ENCODE measurements around the gene LRRC3. TPM values are rescaled to one million over a fixed set of nuclear protein-coding genes. Genes with fewer than 3 reads are reported as not detected.

The LRRC3 gene
- total RNA-seq, 2 donors from 2014 or later, result 6.5 to 8.3 TPM

Other genes starting within 250 kb of the LRRC3 start
- 1 to 10 TPM; 2.3 to 4.1 TPM for gene ICOSLG, start 214.6 kb upstream of the LRRC3 start, total RNA-seq
- not detected for gene DNMT3L, start 193.6 kb upstream of the LRRC3 start, total RNA-seq
- not detected for gene AIRE, start 169.6 kb upstream of the LRRC3 start, total RNA-seq
- 100 to 1,000 TPM in 1 of 2 donors, 10 to 100 TPM in 1; 91.0 to 119 TPM for gene PFKL, start 155.5 kb upstream of the LRRC3 start, total RNA-seq
- 10 to 100 TPM; 48.8 to 51.3 TPM for gene CFAP410, start 116.1 kb upstream of the LRRC3 start, total RNA-seq
- 10 to 100 TPM; 10.4 to 12.9 TPM for gene TRPM2, start 101.9 kb upstream of the LRRC3 start, total RNA-seq
- gene KRTAP10-1, start 84.7 kb downstream of the LRRC3 start, total RNA-seq, result not detected
- gene KRTAP10-2, start 96.0 kb downstream of the LRRC3 start, total RNA-seq, result not detected
- not detected for gene KRTAP10-3, start 103.3 kb downstream of the LRRC3 start, total RNA-seq
- not detected for gene KRTAP10-4, start 118.2 kb downstream of the LRRC3 start, total RNA-seq
- not detected for gene KRTAP10-5, start 125.1 kb downstream of the LRRC3 start, total RNA-seq
- gene KRTAP10-6, start 137.0 kb downstream of the LRRC3 start, total RNA-seq, result not detected
- not detected for gene KRTAP10-7, start 145.1 kb downstream of the LRRC3 start, total RNA-seq
- gene KRTAP10-8, start 156.6 kb downstream of the LRRC3 start, total RNA-seq, result not detected
- not detected for gene KRTAP10-9, start 171.6 kb downstream of the LRRC3 start, total RNA-seq
- gene KRTAP10-10, start 181.8 kb downstream of the LRRC3 start, total RNA-seq, result not detected
- not detected for gene KRTAP10-11, start 190.9 kb downstream of the LRRC3 start, total RNA-seq
- gene KRTAP12-4, start 199.1 kb downstream of the LRRC3 start, total RNA-seq, result not detected
- not detected for gene KRTAP12-3, start 202.4 kb downstream of the LRRC3 start, total RNA-seq
- not detected for gene KRTAP12-2, start 211.4 kb downstream of the LRRC3 start, total RNA-seq
- gene KRTAP12-1, start 226.7 kb downstream of the LRRC3 start, total RNA-seq, result not detected
- gene KRTAP10-12, start 241.7 kb downstream of the LRRC3 start, total RNA-seq, result not detected